WERI-Rb-1 (cell line): ENCODE results near the gene ANKFN1.

Experiments used
- DNase-seq: peaks from one replicate; pipeline ENCODE4 v3.0.0-alpha.2; 2020
- H3K27ac ChIP-seq: fragments of 250-450 bp; sonication (Bioruptor Pico); 2 replicates; pipeline ENCODE4 v1.5.1; 2020; ENCODE audit warnings: mild to moderate bottlenecking, moderate library complexity
- H3K27me3 ChIP-seq: fragments of 250-450 bp; sonication (Bioruptor Pico); 2 replicates; pipeline ENCODE4 v1.5.1; 2021; ENCODE audit warnings: mild to moderate bottlenecking, low read depth, moderate library complexity; ENCODE audit not compliant: insufficient read depth, severe bottlenecking
- H3K36me3 ChIP-seq: fragments of 250-450 bp; sonication (Bioruptor Pico); 2 replicates; pipeline ENCODE4 v1.5.1; 2020; ENCODE audit warnings: mild to moderate bottlenecking, moderate library complexity
- H3K4me3 ChIP-seq: 2 replicates; pipeline ENCODE4 v1.5.1; 2011; ENCODE audit warnings: low read depth, mild to moderate bottlenecking, control low read depth, low read length
- H3K9me3 ChIP-seq: fragments of 250-450 bp; sonication (Bioruptor Pico); 2 replicates; pipeline ENCODE4 v1.5.1; 2021; ENCODE audit warnings: mild to moderate bottlenecking, moderate library complexity; ENCODE audit not compliant: severe bottlenecking
- CTCF ChIP-seq: IDR thresholded peaks from 2 replicates; pipeline ENCODE4 v1.5.1; 2011; ENCODE audit warnings: low read depth, mild to moderate bottlenecking, control low read depth, inconsistent platforms, low read length

Gene ANKFN1

GRCh38 chr17:56184650-56185049 is 31.4 kb downstream of the ANKFN1 start:
- Histone ChIP-seq H3K36me3 (no peaks in the 10 kb centered on the region), H3K27me3 (no peaks in the 10 kb centered on the region), H3K27ac (no peak overlapping the region), H3K9me3 (peaks cover 3% of the 10 kb centered on the region), H3K4me3 (no peak overlapping the region)
- no peak for DNase-seq
- TF ChIP-seq CTCF, result no peak

- no peak for DNase-seq
- peaks cover 3% of the 10 kb centered on the region for H3K9me3 ChIP-seq
- H3K27ac ChIP-seq, result no peak overlapping the region
- TF ChIP-seq CTCF, result no peak
- H3K4me3 ChIP-seq, result no peak overlapping the region
- no peaks in the 10 kb centered on the region for H3K36me3 ChIP-seq
- no peaks in the 10 kb centered on the region for H3K27me3 ChIP-seq
Measured at GRCh38 chr17:56185491-56186221, 32.4 kb downstream of the ANKFN1 start.

GRCh38 chr17:56186222-56186786 is 33.0 kb downstream of the ANKFN1 start:
- Histone ChIP-seq H3K27ac (no peak overlapping the region), H3K36me3 (no peaks in the 10 kb centered on the region), H3K9me3 (peaks cover 3% of the 10 kb centered on the region), H3K27me3 (no peaks in the 10 kb centered on the region), H3K4me3 (no peak overlapping the region)
- TF ChIP-seq CTCF, result no peak
- DNase-seq, result no peak

- Histone ChIP-seq H3K36me3 (no peaks in the 10 kb centered on the region), H3K4me3 (no peak overlapping the region), H3K9me3 (peaks cover 5% of the 10 kb centered on the region), H3K27ac (no peak overlapping the region), H3K27me3 (no peaks in the 10 kb centered on the region)
- no peak for TF ChIP-seq CTCF
- DNase-seq, result no peak
Measured at GRCh38 chr17:56203430-56203829, 50.2 kb downstream of the ANKFN1 start.

- TF ChIP-seq CTCF, result no peak
- Histone ChIP-seq H3K36me3 (no peaks in the 10 kb centered on the region), H3K27me3 (no peaks in the 10 kb centered on the region), H3K27ac (no peak overlapping the region), H3K4me3 (no peak overlapping the region), H3K9me3 (peaks cover 5% of the 10 kb centered on the region)
- no peak for DNase-seq
Measured at GRCh38 chr17:56206351-56206750, 53.1 kb downstream of the ANKFN1 start.
